GM20000 (cell line): Measurements from ENCODE around the gene PRKAR1B.

Experiments
- DNase-seq: peaks from one replicate; pipeline ENCODE4 v3.0.0; 2012; ENCODE audit warnings: low spot score
- TF ChIP-seq, protein P1 (sequence below): IDR thresholded peaks from 2 replicates; pipeline ENCODE4 v1.5.1; 2012; ENCODE audit warnings: mild to moderate bottlenecking, control low read depth; ENCODE audit errors: extremely low read depth, missing control alignments

Gene PRKAR1B

DNA sequence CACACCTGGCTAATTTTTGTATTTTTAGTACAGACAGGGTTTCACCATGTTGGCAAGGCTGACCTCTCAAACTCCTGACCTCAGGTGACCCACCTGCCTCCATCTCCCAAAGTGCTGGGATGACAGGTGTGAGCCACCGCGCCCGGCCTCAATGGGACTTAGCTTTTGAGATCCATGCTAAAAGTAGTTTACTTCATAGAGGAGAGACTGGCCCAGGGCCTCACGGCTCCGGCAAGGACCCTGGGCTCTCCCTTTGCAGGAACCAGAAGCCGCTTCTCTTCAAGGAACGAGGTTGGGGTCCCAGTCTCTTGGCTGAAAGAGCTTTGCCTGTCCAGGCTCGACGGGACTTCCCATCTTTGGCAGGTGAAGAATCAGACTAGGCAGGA, 30.7 kb downstream of the PRKAR1B start:
- TF ChIP-seq, protein P1, sequence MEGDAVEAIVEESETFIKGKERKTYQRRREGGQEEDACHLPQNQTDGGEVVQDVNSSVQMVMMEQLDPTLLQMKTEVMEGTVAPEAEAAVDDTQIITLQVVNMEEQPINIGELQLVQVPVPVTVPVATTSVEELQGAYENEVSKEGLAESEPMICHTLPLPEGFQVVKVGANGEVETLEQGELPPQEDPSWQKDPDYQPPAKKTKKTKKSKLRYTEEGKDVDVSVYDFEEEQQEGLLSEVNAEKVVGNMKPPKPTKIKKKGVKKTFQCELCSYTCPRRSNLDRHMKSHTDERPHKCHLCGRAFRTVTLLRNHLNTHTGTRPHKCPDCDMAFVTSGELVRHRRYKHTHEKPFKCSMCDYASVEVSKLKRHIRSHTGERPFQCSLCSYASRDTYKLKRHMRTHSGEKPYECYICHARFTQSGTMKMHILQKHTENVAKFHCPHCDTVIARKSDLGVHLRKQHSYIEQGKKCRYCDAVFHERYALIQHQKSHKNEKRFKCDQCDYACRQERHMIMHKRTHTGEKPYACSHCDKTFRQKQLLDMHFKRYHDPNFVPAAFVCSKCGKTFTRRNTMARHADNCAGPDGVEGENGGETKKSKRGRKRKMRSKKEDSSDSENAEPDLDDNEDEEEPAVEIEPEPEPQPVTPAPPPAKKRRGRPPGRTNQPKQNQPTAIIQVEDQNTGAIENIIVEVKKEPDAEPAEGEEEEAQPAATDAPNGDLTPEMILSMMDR, result no peak
- no peak for DNase-seq

DNA sequence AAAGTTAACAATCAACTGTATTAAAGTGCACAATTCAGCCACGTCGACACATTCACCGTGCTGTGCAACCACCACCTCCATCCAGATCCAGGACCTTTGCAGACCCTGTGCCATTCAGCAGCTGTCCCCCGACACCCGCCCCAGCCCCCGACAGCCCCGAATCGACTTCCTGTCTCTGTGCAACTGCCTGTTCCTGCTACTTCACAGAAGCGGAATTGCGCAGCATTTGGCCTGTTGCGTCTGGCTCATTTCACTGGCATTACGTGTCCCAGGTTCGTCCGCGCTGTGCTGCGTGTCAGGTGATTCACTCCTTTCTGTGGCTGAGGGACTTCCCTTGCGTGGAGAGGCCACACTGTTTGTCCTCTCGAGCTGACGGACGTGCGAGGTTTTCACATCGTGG, 33.8 kb downstream of the PRKAR1B start:
- DNase-seq, result no peak
- TF ChIP-seq, protein P1, result no peak

DNA sequence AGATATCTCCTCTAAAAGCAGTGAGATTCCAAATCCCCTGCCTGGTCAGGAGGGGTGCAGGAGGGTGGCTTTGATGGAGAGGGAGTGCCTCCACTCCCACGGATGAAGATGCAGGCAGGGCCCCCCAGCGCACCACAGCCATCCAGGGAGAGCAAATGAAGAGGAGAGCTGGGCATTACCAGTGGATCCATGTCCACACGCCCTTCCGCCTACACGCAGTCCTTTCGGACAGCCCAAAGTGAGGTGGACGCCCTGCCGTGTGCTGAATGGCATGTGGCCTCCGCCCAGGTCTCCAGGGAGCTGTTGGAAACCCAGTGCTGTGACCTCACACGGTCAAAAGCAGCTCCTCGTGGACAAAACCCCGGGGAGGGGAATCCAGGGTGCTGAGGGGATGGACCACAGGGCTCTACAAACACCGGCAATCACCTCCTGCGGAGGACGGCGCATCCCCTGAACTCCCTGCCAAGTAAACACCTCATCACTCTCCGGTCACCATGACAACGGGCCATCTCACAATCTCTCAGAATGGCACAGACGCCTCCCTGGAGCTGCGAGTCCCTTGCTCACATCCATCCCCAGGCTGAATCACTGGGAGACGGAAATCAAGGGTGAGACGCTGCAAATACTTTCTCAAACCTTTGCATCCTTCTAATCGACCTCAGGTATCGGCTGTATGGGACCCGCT, 35.6 kb downstream of the PRKAR1B start:
- DNase-seq, result no peak

DNA sequence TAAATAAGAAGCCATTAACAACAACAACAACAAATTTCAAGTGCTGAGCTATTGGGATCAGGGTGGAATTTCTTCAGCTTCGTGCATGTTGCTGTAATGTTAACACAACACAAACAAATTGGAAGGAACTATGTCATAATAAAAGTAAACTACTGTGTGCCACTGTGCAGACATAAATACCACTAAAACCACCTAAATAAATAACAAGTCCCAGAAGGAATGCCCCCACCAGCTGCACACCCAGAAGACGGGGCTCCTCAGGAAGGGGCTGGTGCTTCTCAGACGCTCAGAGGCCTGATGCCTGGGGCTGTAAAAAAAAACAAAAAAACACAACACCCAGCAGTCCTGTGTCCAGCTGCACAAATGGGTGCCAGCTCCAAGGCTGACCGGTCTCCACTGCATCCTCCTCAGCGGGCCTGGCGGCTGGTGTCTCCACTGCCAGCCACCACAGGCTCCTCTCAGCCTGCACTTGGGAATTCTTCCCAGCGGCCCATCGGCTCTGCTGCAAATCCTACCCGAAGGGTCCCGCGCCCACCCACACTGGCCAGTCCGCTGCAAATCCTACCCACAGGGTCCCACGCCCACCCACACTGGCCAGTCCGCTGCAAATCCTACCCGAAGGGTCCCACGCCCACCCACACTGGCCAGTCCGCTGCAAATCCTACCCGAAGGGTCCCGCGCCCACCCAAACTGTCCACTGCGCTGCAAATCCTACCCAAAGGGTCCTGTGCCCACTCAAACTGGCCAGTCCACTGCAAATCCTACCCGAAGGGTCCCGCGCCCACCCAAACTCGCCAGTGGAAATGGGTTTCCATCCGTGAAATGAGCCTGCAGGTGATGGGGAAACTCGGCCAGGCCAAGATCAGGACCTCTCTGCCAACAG, 36.4 kb downstream of the PRKAR1B start:
- TF ChIP-seq, protein P1, result no peak
- DNase-seq, result no peak

More for the DNA sequence above, 35.6 kb downstream of the PRKAR1B start:
- TF ChIP-seq, protein P1, result no peak

DNA sequence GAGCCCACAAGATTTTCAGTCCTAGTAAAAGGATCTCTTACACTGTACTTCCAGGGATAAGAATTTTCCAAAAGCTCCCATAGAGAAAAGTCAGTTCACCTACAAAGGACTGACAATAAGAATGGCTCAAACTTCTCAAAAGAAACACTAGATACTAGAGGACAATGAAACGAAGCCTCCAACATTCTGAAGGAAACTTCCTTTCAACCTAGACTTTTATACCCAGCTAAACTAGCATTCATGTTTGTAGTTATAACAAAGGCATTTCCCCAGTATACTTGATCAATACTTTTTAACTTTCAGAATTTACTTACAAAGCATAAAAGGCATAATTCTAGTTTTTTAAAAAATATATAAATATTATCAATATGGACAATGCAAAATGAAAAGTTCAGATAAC, 41.5 kb downstream of the PRKAR1B start:
- DNase-seq, result no peak
- TF ChIP-seq, protein P1, result no peak

DNA sequence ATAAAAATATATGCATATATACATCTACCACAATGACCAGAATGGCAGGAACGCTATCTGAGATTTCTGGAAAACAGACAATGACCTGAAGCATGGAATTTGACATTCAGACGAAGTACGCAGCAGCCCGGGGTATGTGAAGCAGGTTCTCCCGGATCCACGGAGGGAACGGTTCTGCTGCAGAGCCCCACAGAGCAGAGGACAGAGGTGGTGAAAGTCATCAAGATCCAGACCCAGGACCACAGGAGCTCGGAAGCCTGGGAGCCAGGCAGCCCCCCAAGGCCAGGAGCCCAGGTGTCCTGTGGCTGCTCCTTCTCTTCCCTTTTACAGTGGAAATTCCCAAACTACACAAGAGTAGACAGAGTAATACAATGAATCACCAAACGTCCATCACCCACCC, 42.7 kb downstream of the PRKAR1B start:
- TF ChIP-seq, protein P1, result no peak
- DNase-seq, result no peak

DNA sequence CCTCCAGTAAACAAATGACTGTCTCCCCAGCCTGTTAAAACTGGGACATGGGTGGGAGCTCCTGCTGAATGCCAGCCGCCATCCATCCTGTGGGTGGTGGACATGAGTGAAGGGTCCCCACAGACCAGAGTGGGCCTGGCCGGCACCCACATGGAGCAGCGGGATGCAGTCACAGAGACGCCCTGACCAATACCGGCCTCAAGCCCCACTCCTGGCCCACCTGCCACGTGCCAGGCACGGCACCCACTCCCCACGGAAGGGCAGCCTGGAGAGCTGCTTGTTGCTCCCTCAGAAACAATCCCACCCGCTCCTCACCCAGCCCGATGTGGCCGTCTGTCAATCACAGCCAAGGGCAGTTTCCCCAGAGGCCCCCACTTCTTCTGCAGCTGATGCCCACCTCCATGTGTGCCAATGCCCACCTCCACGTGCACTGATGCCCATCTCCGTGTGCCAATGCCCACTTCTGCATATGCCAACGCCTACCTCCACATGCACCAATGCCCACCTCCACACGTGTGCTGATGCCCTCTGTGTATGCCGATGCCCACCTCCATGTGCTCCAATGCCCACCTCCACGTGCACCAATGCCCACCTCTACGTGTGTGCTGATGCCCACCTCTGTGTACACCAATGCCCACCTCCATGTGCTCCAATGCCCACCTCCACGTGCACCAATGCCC, 43.4 kb downstream of the PRKAR1B start:
- TF ChIP-seq, protein P1, result no peak

More for the DNA sequence above, 43.4 kb downstream of the PRKAR1B start:
- DNase-seq, result no peak
